GM19025 (cell line): ENCODE measurements around the gene MX2.
"Not testable (repeated sequence)": the region's sequence is repeated elsewhere in the genome, so short reads cannot be mapped to it uniquely, and the experiment has no call there.

Experiments used
- ATAC-seq: cut with Tn5 transposase; IDR thresholded peaks from one replicate; pipeline ENCODE4 v1.9.1; 2021; ENCODE audit warnings: mild to moderate bottlenecking, low read depth, moderate library complexity; ENCODE audit not compliant: unreplicated experiment

The MX2 gene

DNA sequence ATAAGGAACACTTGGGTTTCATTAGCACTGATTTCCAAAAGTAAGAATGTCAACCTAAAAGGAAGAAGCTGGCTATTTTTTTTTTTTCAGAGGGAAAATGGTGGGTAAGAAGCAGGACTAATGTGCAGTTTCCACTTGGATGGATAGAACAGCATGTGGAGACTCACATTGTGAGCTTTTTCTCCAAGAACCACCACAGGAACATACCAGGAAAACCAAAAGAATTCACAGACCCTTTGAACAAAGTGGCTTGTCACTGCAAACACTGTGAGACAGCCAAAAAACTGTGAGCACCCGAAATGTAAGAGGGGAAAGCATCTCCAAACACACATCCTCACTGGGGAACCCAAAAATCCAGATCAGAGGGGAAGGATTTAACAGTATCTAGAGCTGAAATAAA is 48.5 kb downstream of the MX2 start:
- ATAC-seq, result no peak

DNA sequence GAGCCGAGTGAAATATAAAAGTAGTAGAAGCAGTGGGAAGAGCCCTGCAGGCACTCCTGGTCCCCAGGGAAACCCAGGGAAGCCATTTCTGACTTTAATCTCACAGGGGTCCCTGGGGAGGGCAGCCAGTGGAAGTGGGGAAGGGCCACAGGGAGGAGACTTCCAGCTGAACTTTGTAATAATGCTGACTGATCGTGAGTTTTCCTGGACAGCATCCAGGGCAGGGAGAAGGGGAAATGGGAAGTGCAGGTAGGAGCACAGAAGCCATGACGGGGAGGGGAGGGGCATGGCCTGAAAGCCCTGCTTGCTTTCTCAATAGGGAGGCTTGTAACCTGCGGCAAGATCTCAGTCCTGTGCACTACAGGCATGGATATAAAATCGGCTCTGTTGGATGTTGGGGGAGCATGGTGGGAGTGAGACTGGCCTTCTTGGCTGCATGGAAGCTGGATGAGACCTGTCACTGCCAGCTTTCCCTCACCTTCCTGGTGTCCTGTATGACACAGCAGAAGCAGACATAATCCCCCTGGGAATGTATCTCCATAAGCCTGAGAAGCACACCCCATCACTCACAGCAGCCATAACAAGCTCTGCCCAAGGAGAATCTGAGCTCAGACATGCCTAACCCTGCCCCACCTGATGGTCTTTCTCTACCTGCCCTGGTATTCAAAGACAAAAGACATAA is 49.1 kb downstream of the MX2 start:
- no peak for ATAC-seq

- ATAC-seq, result no peak
Observed at GRCh38 chr21:41411449-41412089, 49.7 kb downstream of the MX2 start.

DNA sequence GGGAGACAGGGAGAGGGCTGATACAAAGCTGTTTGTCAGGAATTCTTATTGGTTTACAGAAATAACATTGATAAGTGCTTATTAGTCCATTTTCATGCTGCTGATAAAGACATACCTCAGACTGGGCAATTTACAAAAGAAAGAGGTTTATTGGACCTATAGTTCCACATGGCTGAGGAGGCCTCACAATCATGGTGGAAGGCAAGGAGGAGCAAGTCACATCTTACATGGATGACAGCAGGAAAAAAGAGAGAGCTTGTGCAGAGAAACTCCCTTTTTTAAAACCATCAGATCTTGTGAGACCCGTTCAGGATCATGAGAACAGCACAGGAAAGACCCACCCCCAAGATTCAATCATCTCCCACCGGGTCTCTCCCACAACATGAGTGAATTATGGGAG is 55.7 kb downstream of the MX2 start:
- not testable (repeated sequence) for ATAC-seq

DNA sequence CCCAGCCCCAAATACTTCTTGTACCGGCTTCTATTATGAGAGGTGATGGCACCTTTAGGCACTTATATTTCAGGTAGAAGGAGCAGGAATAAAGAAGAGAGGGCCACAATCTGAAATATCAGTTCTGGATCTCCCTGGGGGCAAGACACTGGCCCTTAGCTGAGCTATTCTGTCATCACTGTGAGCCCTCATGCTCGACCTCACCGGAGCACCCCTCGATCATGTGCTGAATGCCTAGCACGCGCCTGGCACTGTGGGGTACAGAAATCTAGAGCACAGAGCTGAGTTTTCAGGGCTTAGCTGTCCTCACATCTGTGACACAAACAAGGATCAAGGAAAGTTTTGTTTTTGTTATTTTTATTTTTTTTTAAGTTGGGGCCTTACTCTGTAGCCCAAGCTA is 56.6 kb downstream of the MX2 start:
- ATAC-seq, result no peak

GRCh38 chr21:41418956-41419680 is 57.3 kb downstream of the MX2 start:
- no peak for ATAC-seq

DNA sequence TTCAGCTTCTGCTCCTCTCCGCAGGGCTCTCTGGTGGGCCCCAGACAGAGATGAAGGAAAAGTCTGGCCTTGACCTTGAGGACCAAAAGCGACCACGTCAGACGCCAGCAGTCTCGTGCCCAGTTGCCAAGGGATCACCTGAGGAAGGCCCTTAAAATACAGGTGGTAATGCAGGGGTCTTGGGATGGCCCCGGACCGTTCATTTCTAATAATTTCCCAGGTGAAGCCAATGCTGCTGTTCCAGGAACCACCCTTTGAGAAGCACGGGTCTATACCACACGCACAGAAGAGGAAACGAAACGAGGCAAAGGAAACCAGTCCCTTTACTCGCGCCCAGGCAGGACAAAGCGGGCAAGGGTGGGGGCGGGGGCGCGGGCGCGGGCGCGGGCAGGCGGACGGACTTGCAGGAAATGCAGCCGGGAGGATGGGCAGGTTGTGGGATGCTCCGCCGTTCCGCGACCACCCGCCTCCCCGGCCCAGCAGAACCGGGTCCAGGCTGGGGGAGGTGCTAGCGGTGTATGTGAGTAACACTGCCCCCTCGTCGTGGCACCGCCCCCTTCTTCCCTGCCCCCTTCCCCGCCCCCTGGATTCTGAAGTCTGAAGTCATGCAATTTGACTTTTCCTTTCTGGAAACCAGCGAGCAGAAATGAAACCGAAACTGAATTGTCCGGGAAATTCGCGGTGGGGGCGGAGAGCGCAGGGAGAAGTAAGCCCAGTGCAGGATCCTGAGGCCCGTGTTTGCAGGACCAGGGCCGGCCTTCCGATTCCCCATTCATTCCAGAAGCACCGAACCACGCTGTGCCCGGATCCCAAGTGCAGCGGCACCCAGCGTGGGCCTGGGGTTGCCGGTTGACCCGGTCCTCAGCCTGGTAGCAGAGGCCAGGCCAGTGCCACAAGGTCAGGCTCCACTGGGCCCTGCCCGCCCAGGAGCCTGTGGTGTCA is 58.4 kb downstream of the MX2 start:
- ATAC-seq, result peak; percentile 83

GRCh38 chr21:41420998-41421397 is 59.2 kb downstream of the MX2 start:
- ATAC-seq, result not testable (repeated sequence)

GRCh38 chr21:41422546-41423304 is 60.9 kb downstream of the MX2 start:
- ATAC-seq, result no peak

DNA sequence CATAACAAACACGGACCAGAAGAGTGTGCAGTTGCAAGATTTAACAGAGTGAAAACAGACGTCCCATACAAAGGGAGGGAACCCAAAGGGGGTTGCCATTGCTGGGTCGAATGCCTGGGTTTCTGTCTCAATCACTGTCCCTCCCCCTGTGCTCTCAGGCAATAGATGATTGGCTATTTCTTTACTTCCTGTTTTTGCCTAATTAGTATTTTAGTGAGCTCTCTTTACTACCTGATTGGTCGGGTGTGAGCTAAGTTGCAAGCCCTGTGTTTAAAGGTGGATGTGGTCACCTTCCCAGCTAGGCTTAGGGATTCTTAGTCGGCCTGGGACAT is 61.4 kb downstream of the MX2 start:
- ATAC-seq, result not testable (repeated sequence)

DNA sequence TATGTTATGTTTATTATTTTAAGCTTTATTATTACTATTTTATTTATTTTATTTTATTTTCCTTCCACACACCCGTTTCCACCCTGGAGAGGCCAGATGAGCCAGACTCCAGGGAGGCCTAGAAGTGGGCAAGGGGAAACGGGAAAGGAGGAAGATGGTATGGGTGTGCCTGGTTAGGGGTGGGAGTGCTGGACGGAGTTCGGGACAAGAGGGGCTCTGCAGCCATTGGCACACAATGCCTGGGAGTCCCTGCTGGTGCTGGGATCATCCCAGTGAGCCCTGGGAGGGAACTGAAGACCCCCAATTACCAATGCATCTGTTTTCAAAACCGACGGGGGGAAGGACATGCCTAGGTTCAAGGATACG is 63.7 kb downstream of the MX2 start:
- no peak for ATAC-seq

- ATAC-seq, result peak; percentile 89
Observed at GRCh38 chr21:41425954-41426675, 64.3 kb downstream of the MX2 start, which contains the start of gene MX1. TSS of gene MX1 (plus strand) at chr21:41426239. CDS start at chr21:41432071, 5,832 bp downstream.

- ATAC-seq, result no peak
Observed at GRCh38 chr21:41426676-41427404, 65.0 kb downstream of the MX2 start.

DNA sequence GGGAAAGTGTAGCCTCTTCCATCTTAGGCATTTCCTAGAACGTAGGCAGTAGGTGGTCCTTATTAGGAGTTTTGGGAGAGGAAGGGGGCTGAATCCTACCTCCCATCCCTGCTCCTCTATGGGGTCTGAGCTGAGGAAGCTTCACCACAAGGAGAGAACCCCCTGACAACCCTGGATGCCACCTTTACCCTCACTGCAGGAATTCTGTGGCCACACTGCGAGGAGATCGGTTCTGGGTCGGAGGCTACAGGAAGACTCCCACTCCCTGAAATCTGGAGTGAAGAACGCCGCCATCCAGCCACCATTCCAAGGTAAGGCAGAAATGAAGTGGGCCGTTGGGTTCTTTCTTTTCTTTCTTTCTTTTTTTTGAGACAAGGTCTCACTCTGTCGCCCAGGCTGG is 65.7 kb downstream of the MX2 start:
- no peak for ATAC-seq

GRCh38 chr21:41428311-41428710 is 66.5 kb downstream of the MX2 start:
- ATAC-seq, result no peak

DNA sequence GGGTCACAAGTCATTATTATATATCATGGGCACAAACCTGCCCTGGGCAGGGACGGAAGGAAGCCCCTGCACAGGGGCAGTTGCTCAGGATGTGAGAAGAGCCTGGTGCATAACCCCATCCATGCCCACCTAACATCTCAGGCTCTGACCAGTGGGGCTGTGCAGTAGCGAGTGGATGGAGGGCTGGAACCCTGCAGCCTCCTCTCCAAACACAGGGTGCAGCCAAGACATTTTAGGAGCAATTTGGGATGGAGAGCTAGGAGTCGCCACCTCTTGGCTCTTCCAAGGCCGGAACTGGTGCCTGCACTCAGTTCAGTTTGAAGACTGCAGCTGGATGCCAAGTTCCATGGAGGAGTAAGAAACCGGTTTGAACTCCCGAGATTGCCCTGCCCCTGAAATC is 67.0 kb downstream of the MX2 start:
- ATAC-seq, result no peak

DNA sequence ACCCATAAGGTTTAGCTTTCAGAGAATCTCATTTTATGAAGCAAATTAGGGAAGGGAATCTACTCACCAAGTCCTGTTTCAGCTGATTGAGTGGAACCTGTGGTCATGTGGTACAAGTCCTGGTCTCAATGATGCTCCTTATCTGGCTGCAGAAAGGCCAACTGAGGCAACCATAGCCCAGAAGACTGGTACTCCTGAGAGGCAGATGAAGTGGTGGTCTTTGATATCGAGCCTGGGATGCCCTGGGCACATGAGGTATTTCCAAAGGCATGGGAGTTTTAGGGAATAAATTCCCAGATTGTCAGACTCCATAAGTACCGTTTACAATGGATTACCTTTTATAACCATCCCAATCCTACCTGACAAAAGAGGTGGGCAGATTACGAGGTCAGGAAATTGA is 67.5 kb downstream of the MX2 start:
- ATAC-seq, result no peak

GRCh38 chr21:41429925-41430491 is 68.2 kb downstream of the MX2 start:
- no peak for ATAC-seq
